Measurements from ENCODE around the gene HOXB13. TPM values are rescaled to one million over a fixed set of nuclear protein-coding genes. Genes with fewer than 3 reads are reported as not detected.

HOXB13 gene
- not detected in 2 replicates for total RNA-seq

GRCh38 chr17:48728232-48729231, at the start of gene HOXB13:
HOXB13 (minus strand) TSS chr17:48728750; CDS start chr17:48728593, 157 bp downstream.
- intact Hi-C loops (cut with micrococcal nuclease) = loop anchor here (10.0 kb wide), 1 partner anchor 66 kb away; no protein-coding TSS in a partner anchor
- peaks cover 3% of the 10 kb centered on the region for H3K36me3 Mint-ChIP-seq (ENCODE audit: low read depth)
- peaks cover 89% of the 10 kb centered on the region for H3K27me3 Mint-ChIP-seq (ENCODE audit: insufficient read depth)
- no peak within 1 kb of the TSS for H3K27ac Mint-ChIP-seq
- H3K4me1 Mint-ChIP-seq (ENCODE audit: low read depth) = peaks cover 23% of the 10 kb centered on the region
- H3K9me3 Mint-ChIP-seq = no peaks in the 10 kb centered on the region
- no peak for DNase-seq (ENCODE audit: low spot score)
- H3K4me3 Mint-ChIP-seq = no peak within 1 kb of the TSS

DNA sequence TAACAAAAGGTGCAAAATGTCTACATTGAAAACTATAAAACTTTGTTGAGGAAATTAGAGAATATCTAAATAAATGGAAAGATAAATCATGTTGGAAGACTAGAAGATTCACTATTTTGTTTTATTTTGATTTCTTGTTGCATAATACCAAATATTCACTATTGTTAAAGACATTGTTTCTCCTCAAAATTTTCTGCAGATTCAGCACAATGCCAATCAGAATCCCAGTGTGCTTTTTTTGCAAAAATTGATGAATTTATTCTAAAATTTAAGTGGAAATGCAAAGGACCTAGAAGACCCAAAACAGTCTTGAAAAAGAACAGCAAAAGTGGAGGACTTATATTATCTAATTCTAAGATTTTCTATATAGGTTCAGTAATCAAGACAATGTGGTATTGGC, 48.1 kb upstream of the HOXB13 start:
- no peaks in the 10 kb centered on the region for H3K36me3 Mint-ChIP-seq (ENCODE audit: low read depth)
- intact Hi-C loops (cut with micrococcal nuclease) = no loop called here
- no peaks in the 10 kb centered on the region for H3K4me1 Mint-ChIP-seq (ENCODE audit: low read depth)
- no peak overlapping the region for H3K4me3 Mint-ChIP-seq
- H3K9me3 Mint-ChIP-seq = no peaks in the 10 kb centered on the region
- H3K27ac Mint-ChIP-seq = no peak overlapping the region
- DNase-seq (ENCODE audit: low spot score) = no peak
- peaks cover 45% of the 10 kb centered on the region for H3K27me3 Mint-ChIP-seq (ENCODE audit: insufficient read depth)

DNA sequence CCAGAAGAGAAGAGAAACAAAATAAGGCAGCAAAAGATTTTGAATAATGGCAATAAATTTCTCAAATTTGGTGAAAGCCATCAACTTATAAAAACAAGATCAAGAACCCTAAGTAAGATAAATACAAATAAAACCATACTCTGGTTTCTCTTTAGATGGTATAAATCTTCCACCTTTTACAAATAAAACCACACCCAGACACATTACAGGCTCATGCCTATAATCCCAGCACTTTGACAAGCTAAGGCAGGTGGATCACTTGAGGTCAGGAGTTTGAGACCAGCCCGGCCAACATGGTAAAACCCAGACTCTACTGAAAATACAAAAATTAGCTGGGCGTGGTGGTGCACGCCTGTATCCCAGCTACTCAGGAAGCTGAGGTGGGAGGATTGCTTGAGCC, 44.7 kb upstream of the HOXB13 start:
- H3K4me1 Mint-ChIP-seq (ENCODE audit: low read depth) = peaks cover 5% of the 10 kb centered on the region
- intact Hi-C loops (cut with micrococcal nuclease) = no loop called here
- peaks cover 37% of the 10 kb centered on the region for H3K27me3 Mint-ChIP-seq (ENCODE audit: insufficient read depth)
- no peaks in the 10 kb centered on the region for H3K36me3 Mint-ChIP-seq (ENCODE audit: low read depth)
- no peaks in the 10 kb centered on the region for H3K9me3 Mint-ChIP-seq
- no peak overlapping the region for H3K27ac Mint-ChIP-seq
- H3K4me3 Mint-ChIP-seq = no peak overlapping the region
- no peak for DNase-seq (ENCODE audit: low spot score)

GRCh38 chr17:48770954-48771353, 42.4 kb upstream of the HOXB13 start:
- no peaks in the 10 kb centered on the region for H3K36me3 Mint-ChIP-seq (ENCODE audit: low read depth)
- no peaks in the 10 kb centered on the region for H3K9me3 Mint-ChIP-seq
- no peak overlapping the region for H3K27ac Mint-ChIP-seq
- H3K27me3 Mint-ChIP-seq (ENCODE audit: insufficient read depth) = peaks cover 40% of the 10 kb centered on the region
- no peak for DNase-seq (ENCODE audit: low spot score)
- no peak overlapping the region for H3K4me3 Mint-ChIP-seq
- intact Hi-C loops (cut with micrococcal nuclease) = no loop called here
- H3K4me1 Mint-ChIP-seq (ENCODE audit: low read depth) = peaks cover 5% of the 10 kb centered on the region

DNA sequence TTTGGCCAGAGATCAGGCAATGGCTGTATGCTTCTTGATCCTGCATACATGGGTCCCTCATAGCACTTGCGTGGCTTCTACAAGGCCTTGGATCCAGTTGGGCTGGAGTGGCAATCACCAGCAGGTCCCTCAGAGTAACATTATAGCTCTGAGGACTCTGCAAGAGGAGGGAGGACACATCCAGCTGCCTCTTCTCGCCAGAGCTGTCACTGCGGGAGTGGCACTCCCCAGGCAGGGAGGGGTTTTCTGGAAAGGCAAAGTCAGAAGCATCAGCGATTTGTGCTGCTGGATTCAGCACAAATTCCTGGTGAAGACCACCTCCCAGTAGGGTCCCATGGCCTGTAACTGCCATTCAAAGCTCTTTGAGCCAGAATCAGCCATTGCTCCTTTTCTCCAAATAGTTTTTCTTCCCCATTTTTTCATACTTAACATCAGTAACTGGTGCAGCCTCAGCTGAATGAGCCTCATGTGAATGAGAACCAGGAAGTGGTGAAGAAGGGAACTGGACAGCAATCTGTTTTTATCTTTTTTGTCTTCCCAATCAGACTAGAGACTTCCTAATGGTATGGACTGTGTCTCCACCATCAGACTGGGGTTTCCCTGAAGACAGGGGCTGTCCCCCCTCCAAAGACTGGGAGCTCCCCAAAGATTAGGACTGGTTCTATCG, 40.6 kb upstream of the HOXB13 start:
- Mint-ChIP-seq H3K36me3 (ENCODE audit: low read depth) (no peaks in the 10 kb centered on the region), H3K4me1 (ENCODE audit: low read depth) (peaks cover 5% of the 10 kb centered on the region), H3K27ac (no peak overlapping the region), H3K4me3 (no peak overlapping the region), H3K27me3 (ENCODE audit: insufficient read depth) (peaks cover 42% of the 10 kb centered on the region), H3K9me3 (no peaks in the 10 kb centered on the region)
- DNase-seq (ENCODE audit: low spot score) = no peak
- intact Hi-C loops (cut with micrococcal nuclease) = no loop called here

DNA sequence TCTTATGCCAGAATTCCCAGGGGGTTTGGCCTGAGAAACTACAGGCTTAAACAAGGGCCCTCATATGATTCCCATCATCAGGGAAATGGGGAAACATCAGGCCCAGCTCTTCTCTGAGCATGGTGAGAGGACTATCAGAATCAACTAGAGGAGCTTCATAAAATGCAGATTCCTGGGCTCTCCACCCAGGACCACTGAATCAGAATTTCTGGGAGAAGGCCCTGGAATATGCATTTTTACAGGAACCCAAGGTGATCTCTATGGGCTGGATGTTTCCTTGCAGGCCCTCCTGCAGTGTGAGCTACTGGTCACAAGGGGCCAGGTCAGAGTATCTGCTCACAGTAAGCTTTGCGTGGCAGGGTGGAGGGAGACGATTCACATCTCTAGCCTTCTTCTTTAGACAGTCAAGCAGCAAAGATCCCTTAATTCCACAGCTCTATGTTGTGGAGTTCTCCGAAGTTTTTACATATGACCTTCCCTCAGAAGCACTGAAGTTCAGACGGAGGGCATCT, 38.8 kb upstream of the HOXB13 start:
- H3K4me3 Mint-ChIP-seq = no peak overlapping the region
- H3K4me1 Mint-ChIP-seq (ENCODE audit: low read depth) = peaks cover 5% of the 10 kb centered on the region
- intact Hi-C loops (cut with micrococcal nuclease) = no loop called here
- H3K27me3 Mint-ChIP-seq (ENCODE audit: insufficient read depth) = peaks cover 49% of the 10 kb centered on the region
- H3K9me3 Mint-ChIP-seq = no peaks in the 10 kb centered on the region
- H3K27ac Mint-ChIP-seq = no peak overlapping the region
- DNase-seq (ENCODE audit: low spot score) = no peak
- no peaks in the 10 kb centered on the region for H3K36me3 Mint-ChIP-seq (ENCODE audit: low read depth)

GRCh38 chr17:48761114-48761513, 32.6 kb upstream of the HOXB13 start:
- H3K27me3 Mint-ChIP-seq (ENCODE audit: insufficient read depth) = peaks cover 71% of the 10 kb centered on the region
- DNase-seq (ENCODE audit: low spot score) = no peak
- H3K4me3 Mint-ChIP-seq = no peak overlapping the region
- no peaks in the 10 kb centered on the region for H3K36me3 Mint-ChIP-seq (ENCODE audit: low read depth)
- intact Hi-C loops (cut with micrococcal nuclease) = no loop called here
- H3K4me1 Mint-ChIP-seq (ENCODE audit: low read depth) = no peaks in the 10 kb centered on the region
- no peaks in the 10 kb centered on the region for H3K9me3 Mint-ChIP-seq
- H3K27ac Mint-ChIP-seq = no peak overlapping the region

- Mint-ChIP-seq H3K4me1 (ENCODE audit: low read depth) (no peaks in the 10 kb centered on the region), H3K27me3 (ENCODE audit: insufficient read depth) (peaks cover 71% of the 10 kb centered on the region), H3K27ac (no peak overlapping the region), H3K9me3 (no peaks in the 10 kb centered on the region), H3K4me3 (no peak overlapping the region), H3K36me3 (ENCODE audit: low read depth) (no peaks in the 10 kb centered on the region)
- intact Hi-C loops (cut with micrococcal nuclease) = no loop called here
- no peak for DNase-seq (ENCODE audit: low spot score)
These were observed 31.9 kb upstream of the HOXB13 start for GRCh38 chr17:48760411-48760810.

DNA sequence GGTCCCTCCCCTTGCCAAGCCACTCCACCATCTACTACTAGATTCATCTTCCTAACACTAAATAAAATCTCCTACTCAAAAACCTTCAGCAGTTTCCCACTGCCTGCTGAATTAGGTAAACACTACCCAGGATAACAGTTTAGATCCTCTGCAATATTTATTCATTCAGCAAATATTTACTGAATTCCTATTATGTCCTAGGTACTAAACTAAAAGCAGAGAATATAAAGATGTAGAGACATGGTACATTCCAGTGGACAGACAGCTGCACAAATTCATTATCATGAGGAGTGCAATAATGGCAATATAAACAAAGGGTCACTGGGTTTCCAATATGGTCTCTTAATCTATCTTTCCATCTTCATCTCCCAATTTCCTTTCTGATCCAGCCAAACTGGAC, 30.7 kb upstream of the HOXB13 start:
- peaks cover 71% of the 10 kb centered on the region for H3K27me3 Mint-ChIP-seq (ENCODE audit: insufficient read depth)
- no peaks in the 10 kb centered on the region for H3K9me3 Mint-ChIP-seq
- intact Hi-C loops (cut with micrococcal nuclease) = loop anchor here (10.0 kb wide), 1 partner anchor 424 kb away; no protein-coding TSS in a partner anchor
- DNase-seq (ENCODE audit: low spot score) = no peak
- H3K27ac Mint-ChIP-seq = no peak overlapping the region
- no peaks in the 10 kb centered on the region for H3K36me3 Mint-ChIP-seq (ENCODE audit: low read depth)
- H3K4me1 Mint-ChIP-seq (ENCODE audit: low read depth) = peaks cover under 1% of the 10 kb centered on the region
- no peak overlapping the region for H3K4me3 Mint-ChIP-seq

DNA sequence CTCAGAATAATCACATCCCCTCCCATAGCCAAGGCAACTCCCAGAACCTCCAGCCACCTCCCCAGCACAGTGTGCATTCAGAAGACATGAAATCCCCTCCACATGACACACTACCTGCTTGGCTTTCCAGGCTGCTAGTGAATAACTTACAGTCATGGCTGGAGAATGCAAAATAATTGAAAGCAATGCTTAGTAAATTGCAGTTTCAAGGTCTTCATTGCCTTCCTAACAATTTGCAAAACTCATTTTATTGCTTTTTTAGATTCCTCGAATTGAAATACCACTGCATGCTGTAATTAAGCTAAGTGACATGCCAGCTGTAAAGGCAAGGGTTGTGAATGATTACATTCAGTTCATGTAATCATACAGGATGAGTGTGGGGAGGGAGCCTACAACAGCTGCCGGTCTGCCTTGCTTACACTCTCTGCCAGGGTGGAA, 29.0 kb upstream of the HOXB13 start:
- Mint-ChIP-seq H3K4me3 (no peak overlapping the region), H3K27ac (no peak overlapping the region), H3K4me1 (ENCODE audit: low read depth) (peaks cover 10% of the 10 kb centered on the region), H3K36me3 (ENCODE audit: low read depth) (no peaks in the 10 kb centered on the region), H3K27me3 (ENCODE audit: insufficient read depth) (peaks cover 73% of the 10 kb centered on the region), H3K9me3 (no peaks in the 10 kb centered on the region)
- DNase-seq (ENCODE audit: low spot score) = no peak
- intact Hi-C loops (cut with micrococcal nuclease) = loop anchor here (10.0 kb wide), 1 partner anchor 423 kb away; no protein-coding TSS in a partner anchor

DNA sequence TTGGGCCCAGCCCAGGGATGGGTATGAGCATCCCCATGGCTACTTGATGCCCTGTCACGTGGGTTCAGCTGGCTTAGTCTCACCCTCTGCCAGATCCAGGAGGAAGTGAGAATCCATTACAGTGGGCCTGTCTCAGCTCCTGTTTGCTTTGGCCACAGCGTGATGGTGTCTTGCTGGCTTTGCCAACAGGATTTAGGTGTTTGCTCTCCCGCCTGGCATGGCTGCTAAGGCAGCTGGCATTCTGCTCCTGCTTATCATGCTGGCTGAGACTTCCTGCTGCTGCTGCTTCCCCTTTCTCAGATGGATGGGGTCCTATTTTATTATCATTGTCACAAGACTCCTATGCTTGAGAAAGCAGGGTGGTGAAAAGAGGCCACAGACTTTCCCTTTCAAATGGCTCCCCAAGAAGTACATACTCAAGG, 28.3 kb upstream of the HOXB13 start:
- Mint-ChIP-seq H3K27me3 (ENCODE audit: insufficient read depth) (peaks cover 78% of the 10 kb centered on the region), H3K36me3 (ENCODE audit: low read depth) (no peaks in the 10 kb centered on the region), H3K27ac (no peak overlapping the region), H3K4me3 (no peak overlapping the region), H3K4me1 (ENCODE audit: low read depth) (peaks cover 10% of the 10 kb centered on the region), H3K9me3 (no peaks in the 10 kb centered on the region)
- intact Hi-C loops (cut with micrococcal nuclease) = loop anchor here (10.0 kb wide), 1 partner anchor 422 kb away; no protein-coding TSS in a partner anchor
- DNase-seq (ENCODE audit: low spot score) = no peak

- Mint-ChIP-seq H3K9me3 (no peaks in the 10 kb centered on the region), H3K27me3 (ENCODE audit: insufficient read depth) (peaks cover 84% of the 10 kb centered on the region), H3K36me3 (ENCODE audit: low read depth) (no peaks in the 10 kb centered on the region), H3K4me3 (no peak overlapping the region), H3K4me1 (ENCODE audit: low read depth) (peaks cover 10% of the 10 kb centered on the region), H3K27ac (no peak overlapping the region)
- intact Hi-C loops (cut with micrococcal nuclease) = loop anchor here (10.0 kb wide), 1 partner anchor 421 kb away; no protein-coding TSS in a partner anchor
- DNase-seq (ENCODE audit: low spot score) = no peak
These were observed 26.8 kb upstream of the HOXB13 start for GRCh38 chr17:48755356-48755755.

Data from activated T-helper 1 cell treated with anti-CD3 and anti-CD28 coated beads, Interleukin-12 subunit alpha, Interleukin-12 subunit beta, Interleukin-2, Interleukin-4 antibody, amounts not matched to agents 30 ng/mL and 10 ng/mL and 1 ng/mL, durations not matched to agents 14 hours and 24 hours and 36 hours (primary cell).